ENCODE data around the gene CCDC12. TPM values are rescaled to one million over a fixed set of nuclear protein-coding genes. Genes with fewer than 3 reads are reported as not detected.

Gene CCDC12
- total and polyA plus RNA-seq, 12 donors, result 28.8 to 137 (median 34.2) TPM

DNA sequence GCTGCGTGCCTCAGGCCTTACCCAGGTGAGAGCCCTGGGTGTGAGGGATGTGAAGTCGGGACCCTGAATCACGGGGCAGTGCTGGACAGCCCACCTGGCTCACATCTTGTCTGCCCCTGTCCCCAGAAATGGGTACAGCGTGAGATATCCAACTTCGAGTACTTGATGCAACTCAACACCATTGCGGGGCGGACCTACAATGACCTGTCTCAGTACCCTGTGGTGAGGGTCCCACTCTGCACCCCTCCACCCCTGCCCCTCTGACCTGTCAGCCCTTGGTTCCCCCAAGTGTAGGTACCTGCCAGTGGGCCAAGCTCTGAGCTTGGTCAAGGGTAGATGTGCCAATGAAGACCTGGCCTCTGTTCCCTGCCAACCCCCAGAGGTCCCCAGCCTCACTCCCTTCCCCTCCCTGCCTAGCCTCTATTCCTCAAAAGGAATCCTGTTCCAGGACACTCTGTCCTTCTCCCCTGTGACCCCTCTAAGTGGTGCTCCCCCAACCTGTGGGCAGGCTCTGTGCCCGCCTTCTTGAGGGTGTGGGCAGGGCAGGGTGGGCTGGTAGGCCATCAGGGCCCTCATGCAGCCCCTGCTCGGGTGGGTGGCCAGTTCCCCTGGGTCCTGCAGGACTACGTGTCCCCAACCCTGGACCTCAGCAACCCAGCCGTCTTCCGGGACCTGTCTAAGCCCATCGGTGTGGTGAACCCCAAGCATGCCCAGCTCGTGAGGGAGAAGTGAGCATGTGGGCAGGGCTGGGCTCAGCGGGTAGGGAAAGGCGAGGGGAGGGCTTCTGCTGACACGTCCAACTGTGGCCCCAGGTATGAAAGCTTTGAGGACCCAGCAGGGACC, 28.0 kb upstream of the CCDC12 start:
- intact Hi-C loops (cut with DNase I), result loop anchor here in 3 of 10 donors (5.0 to 10.0 kb wide), 2 partner anchors 82 to 300 kb away; partner anchors contain the start of gene TMIE (in 2 of the 3)
- Histone ChIP-seq H3K4me1 (peaks cover 0 to 9% (median 4%) of the 10 kb centered on the region in 9 donors), H3K9me3 (no peaks in the 10 kb centered on the region), H3K27me3 (no peaks in the 10 kb centered on the region), H3K4me3 (no peak overlapping the region), H3K36me3 (peaks cover 0 to 95% (median 4%) of the 10 kb centered on the region in 9 donors), H3K27ac (no peak overlapping the region)
- TF ChIP-seq, protein P1, sequence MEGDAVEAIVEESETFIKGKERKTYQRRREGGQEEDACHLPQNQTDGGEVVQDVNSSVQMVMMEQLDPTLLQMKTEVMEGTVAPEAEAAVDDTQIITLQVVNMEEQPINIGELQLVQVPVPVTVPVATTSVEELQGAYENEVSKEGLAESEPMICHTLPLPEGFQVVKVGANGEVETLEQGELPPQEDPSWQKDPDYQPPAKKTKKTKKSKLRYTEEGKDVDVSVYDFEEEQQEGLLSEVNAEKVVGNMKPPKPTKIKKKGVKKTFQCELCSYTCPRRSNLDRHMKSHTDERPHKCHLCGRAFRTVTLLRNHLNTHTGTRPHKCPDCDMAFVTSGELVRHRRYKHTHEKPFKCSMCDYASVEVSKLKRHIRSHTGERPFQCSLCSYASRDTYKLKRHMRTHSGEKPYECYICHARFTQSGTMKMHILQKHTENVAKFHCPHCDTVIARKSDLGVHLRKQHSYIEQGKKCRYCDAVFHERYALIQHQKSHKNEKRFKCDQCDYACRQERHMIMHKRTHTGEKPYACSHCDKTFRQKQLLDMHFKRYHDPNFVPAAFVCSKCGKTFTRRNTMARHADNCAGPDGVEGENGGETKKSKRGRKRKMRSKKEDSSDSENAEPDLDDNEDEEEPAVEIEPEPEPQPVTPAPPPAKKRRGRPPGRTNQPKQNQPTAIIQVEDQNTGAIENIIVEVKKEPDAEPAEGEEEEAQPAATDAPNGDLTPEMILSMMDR (IDR thresholded peaks at IDR 0.05), result no peak
- 95% methylated on average over 17 of the region's 17 CpGs for WGBS, 2 donors
- DNase-seq, result peak in 1 of 2 donors; percentile 8
- ATAC-seq, result no peak

GRCh38 chr3:47003461-47004368, 27.2 kb upstream of the CCDC12 start:
- intact Hi-C loops (cut with DNase I), result loop anchor here in 3 of 10 donors (5.0 to 10.0 kb wide), 2 partner anchors 81 to 299 kb away; partner anchors contain the start of gene TMIE (in 2 of the 3)
- Histone ChIP-seq H3K36me3 (peaks cover 0 to 99% (median 4%) of the 10 kb centered on the region in 9 donors), H3K27ac (no peak overlapping the region), H3K27me3 (no peaks in the 10 kb centered on the region), H3K9me3 (no peaks in the 10 kb centered on the region), H3K4me1 (peaks cover 0 to 4% (median under 1%) of the 10 kb centered on the region in 9 donors), H3K4me3 (no peak overlapping the region)
- WGBS, 2 donors, result 95 to 97% methylated on average over 27 of the region's 27 CpGs
- DNase-seq, result peak in 1 of 2 donors; percentile 14
- TF ChIP-seq, protein P1 (IDR thresholded peaks at IDR 0.05), result no peak
- no peak for ATAC-seq

DNA sequence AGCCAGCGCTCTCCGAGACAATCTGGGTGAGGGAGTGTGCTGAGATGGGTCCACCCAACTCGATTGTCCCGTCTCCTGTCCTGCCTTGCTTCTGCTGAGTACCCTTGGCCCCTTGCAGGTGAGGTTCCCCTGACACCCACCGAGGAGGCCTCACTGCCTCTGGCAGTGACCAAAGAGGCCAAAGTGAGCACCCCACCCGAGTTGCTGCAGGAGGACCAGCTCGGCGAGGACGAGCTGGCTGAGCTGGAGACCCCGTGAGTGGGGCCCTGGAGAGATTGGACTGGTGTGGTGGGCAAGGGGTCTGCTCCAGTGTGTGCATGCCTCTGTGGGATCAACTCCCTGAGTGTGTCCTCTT, 26.5 kb upstream of the CCDC12 start:
- no peak overlapping the region for H3K27ac ChIP-seq

More for the DNA sequence above, 26.5 kb upstream of the CCDC12 start:
- H3K9me3 ChIP-seq, result no peaks in the 10 kb centered on the region
- H3K36me3 ChIP-seq, result peaks cover 0 to 100% (median 4%) of the 10 kb centered on the region in 9 donors
- 90 to 91% methylated on average over 10 of the region's 10 CpGs for WGBS, 2 donors
- no peak for ATAC-seq
- no peaks in the 10 kb centered on the region for H3K27me3 ChIP-seq
- no peak overlapping the region for H3K4me3 ChIP-seq
- peaks cover 0 to 7% (median 0%) of the 10 kb centered on the region in 9 donors for H3K4me1 ChIP-seq
- TF ChIP-seq, protein P1 (IDR thresholded peaks at IDR 0.05), result no peak
- intact Hi-C loops (cut with DNase I), result loop anchor here in 3 of 10 donors (5.0 to 10.0 kb wide), 2 partner anchors 81 to 298 kb away; partner anchors contain the start of gene TMIE (in 2 of the 3)
- DNase-seq, result no peak
